WTC11 (cell line): ENCODE data around the gene SDF2. TPM values are rescaled to one million over a fixed set of nuclear protein-coding genes. Genes with fewer than 3 reads are reported as not detected.

ENCODE experiments used
- ATAC-seq: fragments of 200-7000 bp; cut with Tn5 transposase; 2 replicates; pipeline ENCODE4 v1.10.0; 2021; ENCODE audit warnings: mild to moderate bottlenecking, moderate library complexity
- CTCF ChIA-PET: fragments of 300-600 bp; sonication (Branson Sonifier 250); formaldehyde crosslinking; loops from one replicate; lab custom pipeline; 2021; ENCODE audit warnings: antibody characterized with exemption; lab: Charles Lee
- POLR2A ChIA-PET: fragments of 350-600 bp; sonication (Branson Sonifier 250); formaldehyde crosslinking; loops from one replicate; lab custom pipeline; 2021; ENCODE audit warnings: antibody characterized with exemption; lab: Charles Lee
- DNase-seq: peaks from one replicate; pipeline ENCODE4 v3.0.0; 2021; ENCODE audit warnings: low spot score
- H3K27ac Mint-ChIP-seq: 2 replicates; pipeline ENCODE4 v1.8.0; 2021; ENCODE audit warnings: mixed read lengths
- H3K27me3 Mint-ChIP-seq: 2 replicates; pipeline ENCODE4 v1.8.0; 2021; ENCODE audit warnings: low read depth, mild to moderate bottlenecking, moderate library complexity, mixed read lengths
- H3K36me3 Mint-ChIP-seq: 2 replicates; pipeline ENCODE4 v1.8.0; 2021; ENCODE audit warnings: mixed read lengths
- H3K4me1 Mint-ChIP-seq: 2 replicates; pipeline ENCODE4 v1.8.0; 2022; ENCODE audit warnings: mixed read lengths
- H3K4me3 Mint-ChIP-seq: 2 replicates; pipeline ENCODE4 v1.8.0; 2021; ENCODE audit warnings: mild to moderate bottlenecking, moderate library complexity, mixed read lengths
- H3K9me3 Mint-ChIP-seq: 2 replicates; pipeline ENCODE4 v1.8.0; 2021; ENCODE audit warnings: mixed read lengths
- AR ChIP-seq: fragments of 250-450 bp; sonication (Bioruptor Pico); IDR thresholded peaks from 2 replicates; pipeline ENCODE4 v1.9.0; 2021; ENCODE audit warnings: mild to moderate bottlenecking
- ARID4B ChIP-seq: sonication (generic); formaldehyde crosslinking; IDR thresholded peaks from 2 replicates; pipeline ENCODE4 v1.8.0; 2023; ENCODE audit warnings: missing genetic modification reagents, mild to moderate bottlenecking, borderline replicate concordance
- ATF1 ChIP-seq: sonication (generic); formaldehyde crosslinking; IDR thresholded peaks from 2 replicates; pipeline ENCODE4 v1.8.1; 2023; ENCODE audit warnings: mild to moderate bottlenecking, moderate library complexity, missing genetic modification reagents
- CREB1 ChIP-seq: sonication (generic); formaldehyde crosslinking; IDR thresholded peaks from 2 replicates; pipeline ENCODE4 v1.8.0; 2023; ENCODE audit warnings: mild to moderate bottlenecking, missing genetic modification reagents
- CREM ChIP-seq: sonication (generic); formaldehyde crosslinking; IDR thresholded peaks from 2 replicates; pipeline ENCODE4 v1.8.1; 2022; ENCODE audit warnings: mild to moderate bottlenecking, missing genetic modification reagents, moderate library complexity
- CTCF ChIP-seq: fragments of 200-600 bp; IDR thresholded peaks from 2 replicates; pipeline ENCODE4 v1.8.0; 2022; ENCODE audit warnings: antibody characterized with exemption
- E2F1 ChIP-seq: sonication (generic); formaldehyde crosslinking; IDR thresholded peaks from 2 replicates; pipeline ENCODE4 v1.8.0; 2022; ENCODE audit warnings: mild to moderate bottlenecking, missing genetic modification reagents
- FOXP1 ChIP-seq: sonication (generic); formaldehyde crosslinking; IDR thresholded peaks from 2 replicates; pipeline ENCODE4 v1.8.0; 2022; ENCODE audit warnings: missing genetic modification reagents, mild to moderate bottlenecking, moderate library complexity, borderline replicate concordance
- NFE2L1 ChIP-seq: sonication (generic); formaldehyde crosslinking; IDR thresholded peaks from 2 replicates; pipeline ENCODE4 v1.8.1; 2023; ENCODE audit warnings: missing genetic modification reagents
- NR1H2 ChIP-seq: sonication (generic); formaldehyde crosslinking; IDR thresholded peaks from 2 replicates; pipeline ENCODE4 v1.9.0; 2021; ENCODE audit warnings: mild to moderate bottlenecking, moderate library complexity, missing genetic modification reagents
- OVOL2 ChIP-seq: fragments of 250-450 bp; sonication (Bioruptor Pico); IDR thresholded peaks from 2 replicates; pipeline ENCODE4 v1.9.0; 2021; ENCODE audit warnings: mild to moderate bottlenecking, borderline replicate concordance
- SOX15 ChIP-seq: fragments of 250-450 bp; sonication (Bioruptor Pico); IDR thresholded peaks from 2 replicates; pipeline ENCODE4 v1.9.0; 2021; ENCODE audit warnings: mild to moderate bottlenecking
- USF2 ChIP-seq: sonication (generic); formaldehyde crosslinking; IDR thresholded peaks from 2 replicates; pipeline ENCODE4 v1.8.1; 2023; ENCODE audit warnings: mild to moderate bottlenecking, missing genetic modification reagents, moderate library complexity
- ZNF232 ChIP-seq: sonication (generic); formaldehyde crosslinking; IDR thresholded peaks from 2 replicates; pipeline ENCODE4 v1.8.0; 2022; ENCODE audit warnings: mild to moderate bottlenecking, missing genetic modification reagents
- ZNF281 ChIP-seq: sonication (generic); formaldehyde crosslinking; IDR thresholded peaks from 2 replicates; pipeline ENCODE4 v1.8.0; 2023; ENCODE audit warnings: mild to moderate bottlenecking, missing genetic modification reagents
- ZNF317 ChIP-seq: sonication (generic); formaldehyde crosslinking; IDR thresholded peaks from 2 replicates; pipeline ENCODE4 v1.8.1; 2023; ENCODE audit warnings: low read depth, mild to moderate bottlenecking, moderate library complexity, missing genetic modification reagents, borderline replicate concordance
- ZNF416 ChIP-seq: fragments of 250-450 bp; sonication (Bioruptor Pico); IDR thresholded peaks from 2 replicates; pipeline ENCODE4 v1.9.0; 2021; ENCODE audit warnings: mild to moderate bottlenecking, inconsistent platforms
- ZNF423 ChIP-seq: fragments of 250-450 bp; sonication (Bioruptor Pico); IDR thresholded peaks from 2 replicates; pipeline ENCODE4 v2.1.2; 2022; ENCODE audit warnings: mild to moderate bottlenecking, moderate library complexity
- ZNF425 ChIP-seq: fragments of 250-450 bp; sonication (Bioruptor Pico); conservative IDR thresholded peaks from 2 replicates; pipeline ENCODE4 v1.9.0; 2021; ENCODE audit warnings: mild to moderate bottlenecking
- ZNF671 ChIP-seq: fragments of 250-450 bp; sonication (Bioruptor Pico); IDR thresholded peaks from 2 replicates; pipeline ENCODE4 v1.8.0; 2021; ENCODE audit warnings: mild to moderate bottlenecking
- total RNA-seq: library from RNA; stranded (reverse); gene quantifications from 3 replicates; pipeline ENCODE4 v1.2.3, GENCODE V29; 2021

The SDF2 gene
- total RNA-seq, 1 experiment from 2014 or later = 49.4 TPM

GRCh38 chr17:28618464-28618863 is 43.2 kb downstream of the SDF2 start:
- TF ChIP-seq CREB1 (no peak), ZNF281 (no peak), AR (CRISPR knock-in tag) (no peak), ARID4B (CRISPR knock-in tag) (no peak), SOX15 (CRISPR knock-in tag) (no peak)
- Mint-ChIP-seq H3K36me3 (peaks cover 86% of the 10 kb centered on the region), H3K9me3 (no peaks in the 10 kb centered on the region), H3K4me3 (no peak overlapping the region), H3K27ac (no peak overlapping the region), H3K4me1 (no peaks in the 10 kb centered on the region), H3K27me3 (no peaks in the 10 kb centered on the region)
- no peak for ATAC-seq
- no peak for DNase-seq
- ChIA-PET CTCF (interaction anchor here (1.5 kb wide), 1 partner anchor 25 kb away, joined by 4 read pairs; no protein-coding TSS in a partner anchor), POLR2A (no interaction called here)

GRCh38 chr17:28616281-28616680 is 45.4 kb downstream of the SDF2 start:
- POLR2A ChIA-PET = interaction anchor here (0.5 to 0.6 kb wide), 2 partner anchors 16 to 224 kb away, joined by 3 to 5 read pairs; no protein-coding TSS in a partner anchor
- no peak for TF ChIP-seq ZNF317 (CRISPR knock-in tag)
- no peak for TF ChIP-seq NR1H2 (CRISPR knock-in tag)
- TF ChIP-seq CTCF = no peak
- no peak for TF ChIP-seq ATF1 (CRISPR knock-in tag)
- no peak for TF ChIP-seq ZNF232 (CRISPR knock-in tag)
- no peak for TF ChIP-seq NFE2L1 (CRISPR knock-in tag)
- no peak for TF ChIP-seq E2F1 (CRISPR knock-in tag)
- TF ChIP-seq ZNF425 = no peak
- no peak for TF ChIP-seq CREM (CRISPR knock-in tag)
- no peak for TF ChIP-seq ZNF671 (CRISPR knock-in tag)
- no peak for TF ChIP-seq ZNF423
- TF ChIP-seq USF2 (CRISPR knock-in tag) = no peak
- TF ChIP-seq OVOL2 (CRISPR knock-in tag) = no peak
- no peak for TF ChIP-seq FOXP1
- no peak for TF ChIP-seq ZNF416 (CRISPR knock-in tag)

More at GRCh38 chr17:28616281-28616680, 45.4 kb downstream of the SDF2 start:
- Mint-ChIP-seq H3K4me3 (no peak overlapping the region), H3K27me3 (no peaks in the 10 kb centered on the region), H3K27ac (no peak overlapping the region), H3K9me3 (no peaks in the 10 kb centered on the region), H3K36me3 (peaks cover 85% of the 10 kb centered on the region), H3K4me1 (no peaks in the 10 kb centered on the region)
- no peak for ATAC-seq
- no peak for DNase-seq
- CTCF ChIA-PET = no interaction called here
